RWPE1 (cell line): ENCODE measurements around the gene IHH.

ENCODE experiments used
- CTCF ChIA-PET: fragments of 350-600 bp; sonication (Branson Sonifier 250); formaldehyde crosslinking; extraction: SDS; loops from one replicate; lab custom pipeline; 2021; lab: Yijun Ruan, JAX
- POLR2A ChIA-PET: fragments of 400-600 bp; formaldehyde crosslinking; extraction: SDS; loops from one replicate; lab custom pipeline; 2020; ENCODE audit warnings: antibody characterized with exemption; ENCODE audit not compliant: low non-redundant PET; lab: Yijun Ruan, JAX
- DNase-seq: peaks from one replicate; pipeline ENCODE4 v3.0.0; 2012; ENCODE audit warnings: low spot score
- H3K27ac ChIP-seq: fragments of 450-650 bp; 2 replicates; pipeline ENCODE4 v1.5.1; 2017
- TF ChIP-seq, protein P1 (sequence below): fragments of 450-650 bp; conservative IDR thresholded peaks from 2 replicates; pipeline ENCODE4 v1.5.1; 2017; ENCODE audit warnings: low read depth, mild to moderate bottlenecking

Gene IHH

DNA sequence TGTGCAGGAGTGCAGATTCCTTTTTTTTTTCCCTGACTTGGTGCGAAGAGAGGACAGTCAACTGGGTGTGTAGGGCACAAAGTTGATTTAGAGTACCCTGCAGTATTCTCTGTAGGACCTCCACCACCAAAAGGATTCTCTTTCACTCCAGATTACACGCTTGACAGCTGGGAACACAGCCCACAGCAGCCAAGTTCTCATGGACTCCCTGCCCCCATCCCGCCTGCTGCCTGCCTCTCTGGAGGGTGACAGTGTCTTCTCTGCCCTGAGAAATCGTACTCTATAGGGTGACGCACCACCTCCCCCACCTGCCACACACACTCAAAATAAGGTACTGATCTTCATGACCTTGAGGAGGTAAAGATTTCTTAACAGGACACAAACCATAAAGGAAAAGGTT, 26.6 kb upstream of the IHH start:
- no peak overlapping the region for H3K27ac ChIP-seq
- ChIA-PET POLR2A (no interaction called here), CTCF (no interaction called here)
- TF ChIP-seq, protein P1, sequence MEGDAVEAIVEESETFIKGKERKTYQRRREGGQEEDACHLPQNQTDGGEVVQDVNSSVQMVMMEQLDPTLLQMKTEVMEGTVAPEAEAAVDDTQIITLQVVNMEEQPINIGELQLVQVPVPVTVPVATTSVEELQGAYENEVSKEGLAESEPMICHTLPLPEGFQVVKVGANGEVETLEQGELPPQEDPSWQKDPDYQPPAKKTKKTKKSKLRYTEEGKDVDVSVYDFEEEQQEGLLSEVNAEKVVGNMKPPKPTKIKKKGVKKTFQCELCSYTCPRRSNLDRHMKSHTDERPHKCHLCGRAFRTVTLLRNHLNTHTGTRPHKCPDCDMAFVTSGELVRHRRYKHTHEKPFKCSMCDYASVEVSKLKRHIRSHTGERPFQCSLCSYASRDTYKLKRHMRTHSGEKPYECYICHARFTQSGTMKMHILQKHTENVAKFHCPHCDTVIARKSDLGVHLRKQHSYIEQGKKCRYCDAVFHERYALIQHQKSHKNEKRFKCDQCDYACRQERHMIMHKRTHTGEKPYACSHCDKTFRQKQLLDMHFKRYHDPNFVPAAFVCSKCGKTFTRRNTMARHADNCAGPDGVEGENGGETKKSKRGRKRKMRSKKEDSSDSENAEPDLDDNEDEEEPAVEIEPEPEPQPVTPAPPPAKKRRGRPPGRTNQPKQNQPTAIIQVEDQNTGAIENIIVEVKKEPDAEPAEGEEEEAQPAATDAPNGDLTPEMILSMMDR = no peak
- no peak for DNase-seq

DNA sequence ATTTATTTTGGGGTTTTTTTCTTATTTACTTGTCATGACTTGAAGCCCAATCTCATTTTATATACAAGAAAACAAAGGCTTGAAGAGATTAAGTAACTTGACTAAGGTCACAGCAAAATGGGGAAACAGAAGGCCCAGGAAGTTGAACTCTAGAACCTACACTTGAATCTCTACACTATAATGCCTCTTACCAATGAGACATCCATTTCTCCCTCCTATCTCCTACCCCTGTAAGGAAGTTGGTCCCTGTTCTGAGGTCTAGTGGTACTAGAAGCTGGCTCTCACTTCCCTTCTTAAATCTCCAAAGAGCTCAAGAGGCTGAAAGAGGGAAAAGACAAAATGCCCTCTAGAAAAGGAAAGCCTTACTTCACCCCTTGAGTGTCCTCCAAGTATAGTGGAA, 25.5 kb upstream of the IHH start:
- no peak overlapping the region for H3K27ac ChIP-seq
- TF ChIP-seq, protein P1 = no peak
- POLR2A ChIA-PET = no interaction called here
- CTCF ChIA-PET = no interaction called here
- DNase-seq = no peak

- ChIA-PET POLR2A (no interaction called here), CTCF (interaction anchor here (1.0 to 1.7 kb wide), 2 partner anchors 26 to 55 kb away, joined by 3 to 4 read pairs; no protein-coding TSS in a partner anchor)
- TF ChIP-seq, protein P1 = no peak
- H3K27ac ChIP-seq = no peak overlapping the region
- no peak for DNase-seq
Observed at GRCh38 chr2:219084791-219085190, 24.1 kb upstream of the IHH start.

- no peak overlapping the region for H3K27ac ChIP-seq
- DNase-seq = no peak
- TF ChIP-seq, protein P1 = no peak
- CTCF ChIA-PET = interaction anchor here (0.7 to 2.1 kb wide), 2 partner anchors 39 to 52 kb away, joined by 3 to 8 read pairs; no protein-coding TSS in a partner anchor
- POLR2A ChIA-PET = no interaction called here
Observed at GRCh38 chr2:219082332-219082958, 21.7 kb upstream of the IHH start.

DNA sequence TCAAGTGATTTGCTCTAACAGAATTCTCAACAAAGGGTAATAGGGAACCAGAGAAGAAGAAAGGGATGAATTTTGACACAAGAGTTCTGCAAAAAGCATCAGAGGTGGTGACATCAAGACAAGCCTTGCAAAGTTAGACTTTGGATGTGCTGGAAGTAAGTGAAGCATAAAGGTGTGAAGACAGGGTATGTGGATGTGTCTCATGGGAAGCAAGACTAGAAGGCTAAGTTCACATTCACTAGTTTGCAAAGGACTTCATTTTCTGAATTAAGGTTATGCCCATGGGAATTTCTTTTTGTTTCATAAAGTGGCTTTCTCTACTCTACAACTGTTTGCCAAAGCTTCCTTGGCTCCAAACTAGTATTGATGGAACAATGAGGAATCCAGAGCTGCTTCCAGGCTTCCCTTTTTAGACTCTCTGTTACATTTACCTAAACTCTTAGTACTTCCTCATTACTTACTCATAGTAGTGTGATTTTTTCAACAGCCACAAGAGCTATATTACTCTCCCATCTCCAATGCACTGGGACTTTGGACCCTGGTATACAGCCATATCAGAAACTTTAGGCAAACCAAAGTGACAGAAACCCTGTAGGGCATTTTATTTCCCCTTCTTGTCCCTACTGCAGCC, 21.1 kb upstream of the IHH start:
- CTCF ChIA-PET = interaction anchor here (0.7 to 2.1 kb wide), 2 partner anchors 40 to 52 kb away, joined by 3 to 8 read pairs; no protein-coding TSS in a partner anchor
- POLR2A ChIA-PET = no interaction called here
- TF ChIP-seq, protein P1 = no peak
- no peak for DNase-seq
- H3K27ac ChIP-seq = no peak overlapping the region

DNA sequence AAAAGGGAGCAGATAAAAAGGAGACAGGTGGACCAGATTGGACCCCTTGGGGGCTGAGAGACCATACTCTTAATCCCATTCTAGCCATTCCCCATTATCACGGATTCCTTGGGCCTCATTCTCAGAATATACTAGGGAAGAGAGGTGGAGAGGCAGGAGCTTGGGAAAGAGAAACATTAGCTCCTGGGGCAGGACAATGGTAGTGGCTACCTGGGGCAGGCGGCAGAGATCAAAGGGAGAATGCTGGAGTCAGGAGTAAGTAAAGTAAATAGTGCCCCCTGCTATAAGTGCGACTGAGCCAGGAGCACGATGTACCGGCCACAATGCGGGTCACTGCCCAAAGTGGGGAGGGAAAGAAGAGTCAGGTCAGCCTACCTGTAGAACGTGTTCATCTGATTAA, 20.4 kb upstream of the IHH start:
- TF ChIP-seq, protein P1 = no peak
- no peak overlapping the region for H3K27ac ChIP-seq
- CTCF ChIA-PET = interaction anchor here (1.0 kb wide), 1 partner anchor 74 kb away, joined by 3 read pairs; no protein-coding TSS in a partner anchor
- POLR2A ChIA-PET = no interaction called here
- no peak for DNase-seq
